ENCODE results near the gene PA2G4. TPM values are rescaled to one million over a fixed set of nuclear protein-coding genes. Genes with fewer than 3 reads are reported as not detected.
"Not testable (repeated sequence)": the region's sequence is repeated elsewhere in the genome, so short reads cannot be mapped to it uniquely, and the experiment has no call there.

The PA2G4 gene
- 329 and 467 TPM in 2 replicates for total RNA-seq (2014; rRNA removed; shearing (Covaris generic); ENCODE audit: low replicate concordance)

GRCh38 chr12:56104109-56104814, at the start of gene PA2G4:
PA2G4 (plus strand) TSS chr12:56104559; CDS start chr12:56104738, 179 bp downstream.
- Histone ChIP-seq H3K27me3 (no peaks in the 10 kb centered on the region), H3K36me3 (peaks cover 43% of the 10 kb centered on the region), H3K9me3 (no peaks in the 10 kb centered on the region), H3K4me3 (peak within 1 kb of the TSS; percentile 81)
- peak; percentile 99 for DNase-seq

GRCh38 chr12:56059964-56060363, 44.4 kb upstream of the PA2G4 start:
- not testable (repeated sequence) for H3K4me3 ChIP-seq, H3K36me3 ChIP-seq, H3K27me3 ChIP-seq, H3K9me3 ChIP-seq
- peak; percentile 74 for DNase-seq

GRCh38 chr12:56061982-56062381, 42.4 kb upstream of the PA2G4 start:
- no peak for DNase-seq
- H3K9me3 ChIP-seq: no peaks in the 10 kb centered on the region
- H3K4me3 ChIP-seq: no peak overlapping the region
- no peaks in the 10 kb centered on the region for H3K36me3 ChIP-seq
- no peaks in the 10 kb centered on the region for H3K27me3 ChIP-seq

- Histone ChIP-seq H3K36me3 (no peaks in the 10 kb centered on the region), H3K27me3 (no peaks in the 10 kb centered on the region), H3K4me3 (no peak overlapping the region), H3K9me3 (no peaks in the 10 kb centered on the region)
- DNase-seq: no peak
Measured at GRCh38 chr12:56062996-56063395, 41.4 kb upstream of the PA2G4 start.

GRCh38 chr12:56071648-56072047, 32.7 kb upstream of the PA2G4 start:
- no peak overlapping the region for H3K4me3 ChIP-seq
- no peaks in the 10 kb centered on the region for H3K9me3 ChIP-seq
- no peaks in the 10 kb centered on the region for H3K27me3 ChIP-seq
- no peaks in the 10 kb centered on the region for H3K36me3 ChIP-seq
- DNase-seq: peak; percentile 55

- Histone ChIP-seq H3K36me3 (no peaks in the 10 kb centered on the region), H3K4me3 (no peak overlapping the region), H3K9me3 (no peaks in the 10 kb centered on the region), H3K27me3 (no peaks in the 10 kb centered on the region)
- no peak for DNase-seq
Measured at GRCh38 chr12:56074396-56074795, 30.0 kb upstream of the PA2G4 start.

GRCh38 chr12:56077966-56078365, 26.4 kb upstream of the PA2G4 start:
- H3K4me3 ChIP-seq, DNase-seq, H3K9me3 ChIP-seq, H3K27me3 ChIP-seq, H3K36me3 ChIP-seq: not testable (repeated sequence)

GRCh38 chr12:56078427-56078826, 25.9 kb upstream of the PA2G4 start:
- H3K9me3 ChIP-seq: no peaks in the 10 kb centered on the region
- no peaks in the 10 kb centered on the region for H3K36me3 ChIP-seq
- no peaks in the 10 kb centered on the region for H3K27me3 ChIP-seq
- no peak for DNase-seq
- peak overlapping the region; percentile 51; the same call in 1 of the 2 replicates for H3K4me3 ChIP-seq

GRCh38 chr12:56078931-56079722, 25.2 kb upstream of the PA2G4 start:
- peak; percentile 93 for DNase-seq
- H3K27me3 ChIP-seq: no peaks in the 10 kb centered on the region
- no peaks in the 10 kb centered on the region for H3K36me3 ChIP-seq
- H3K4me3 ChIP-seq: peak overlapping the region; percentile 51
- no peaks in the 10 kb centered on the region for H3K9me3 ChIP-seq

- H3K36me3 ChIP-seq: no peaks in the 10 kb centered on the region
- no peaks in the 10 kb centered on the region for H3K27me3 ChIP-seq
- peak within 1 kb of the TSS; percentile 51 for H3K4me3 ChIP-seq
- no peaks in the 10 kb centered on the region for H3K9me3 ChIP-seq
- DNase-seq: peak; percentile 91
Measured at GRCh38 chr12:56079723-56080555, 24.4 kb upstream of the PA2G4 start, which contains the start of gene ERBB3. ERBB3 (plus strand) TSS chr12:56080165; CDS start chr12:56080301, 136 bp downstream.

GRCh38 chr12:56080556-56081138, 23.7 kb upstream of the PA2G4 start:
- Histone ChIP-seq H3K4me3 (no peak overlapping the region), H3K9me3 (no peaks in the 10 kb centered on the region), H3K36me3 (no peaks in the 10 kb centered on the region), H3K27me3 (no peaks in the 10 kb centered on the region)
- DNase-seq: no peak

GRCh38 chr12:56081393-56082347, 22.7 kb upstream of the PA2G4 start:
- DNase-seq: no peak
- H3K27me3 ChIP-seq: no peaks in the 10 kb centered on the region

GRCh38 chr12:56082382-56082781, 22.0 kb upstream of the PA2G4 start:
- no peak for DNase-seq
- Histone ChIP-seq H3K4me3 (no peak overlapping the region), H3K27me3 (no peaks in the 10 kb centered on the region), H3K36me3 (no peaks in the 10 kb centered on the region), H3K9me3 (no peaks in the 10 kb centered on the region)

More at GRCh38 chr12:56081393-56082347, 22.7 kb upstream of the PA2G4 start:
- Histone ChIP-seq H3K4me3 (no peak overlapping the region), H3K36me3 (no peaks in the 10 kb centered on the region), H3K9me3 (no peaks in the 10 kb centered on the region)

GRCh38 chr12:56082967-56083366, 21.4 kb upstream of the PA2G4 start:
- DNase-seq: no peak
- Histone ChIP-seq H3K9me3 (no peaks in the 10 kb centered on the region), H3K27me3 (no peaks in the 10 kb centered on the region), H3K36me3 (no peaks in the 10 kb centered on the region), H3K4me3 (no peak overlapping the region)

- no peaks in the 10 kb centered on the region for H3K9me3 ChIP-seq
- H3K36me3 ChIP-seq: no peaks in the 10 kb centered on the region
- DNase-seq: peak; percentile 20
- no peak overlapping the region for H3K4me3 ChIP-seq
- no peaks in the 10 kb centered on the region for H3K27me3 ChIP-seq
Measured at GRCh38 chr12:56084958-56085543, 19.3 kb upstream of the PA2G4 start.

Measured in MG63 (cell line).